Fibroblast of lung (primary cell): Measurements from ENCODE around the gene SPNS3. TPM values are rescaled to one million over a fixed set of nuclear protein-coding genes. Genes with fewer than 3 reads are reported as not detected.

Experiments
- DNase-seq, 2 donors: peaks; one replicate each; pipeline versions ENCODE4 v3.0.0 to v3.0.0-alpha.2; 2010; ENCODE audit warnings: low read depth in 2 of 2
- H2AFZ ChIP-seq: 2 replicates; pipeline ENCODE4 v1.5.1; 2012; ENCODE audit warnings: low read length, control low read depth, inconsistent platforms
- H3K27ac ChIP-seq: 2 replicates; pipeline ENCODE4 v1.5.1; 2011; ENCODE audit warnings: low read length, control low read depth; ENCODE audit not compliant: insufficient read depth
- H3K27me3 ChIP-seq: 2 replicates; pipeline ENCODE4 v1.5.1; 2011; ENCODE audit warnings: mild to moderate bottlenecking, low read length; ENCODE audit not compliant: control insufficient read depth, insufficient read depth
- H3K36me3 ChIP-seq: 2 replicates; pipeline ENCODE4 v1.5.1; 2011; ENCODE audit warnings: low read length; ENCODE audit not compliant: control insufficient read depth, insufficient read depth
- H3K4me1 ChIP-seq: 2 replicates; pipeline ENCODE4 v1.5.1; 2011; ENCODE audit warnings: low read length; ENCODE audit not compliant: control insufficient read depth, insufficient read depth; ENCODE audit errors: extremely low read depth
- H3K4me2 ChIP-seq: 2 replicates; pipeline ENCODE4 v1.5.1; 2011; ENCODE audit warnings: low read length, control low read depth; ENCODE audit not compliant: insufficient read depth; ENCODE audit errors: extremely low read depth
- H3K4me3 ChIP-seq, 4 experiments: fragments of 200-600 bp in 1 of 4; sonication (generic) in 1 of 4; replicated peaks in 1 of 4; 2 replicates each; pipeline ENCODE4 v1.5.1; 2011 to 2016; ENCODE audit warnings: low read length in 4 of 4, low read depth in 3 of 4, mild to moderate bottlenecking in 3 of 4, control low read depth in 2 of 4, inconsistent platforms in 1 of 4, mixed read lengths in 1 of 4; ENCODE audit not compliant: insufficient read depth in 1 of 4; ENCODE audit errors: control extremely low read depth in 1 of 4
- H3K79me2 ChIP-seq: 2 replicates; pipeline ENCODE4 v1.5.1; 2012; ENCODE audit warnings: mild to moderate bottlenecking, low read length, inconsistent platforms; ENCODE audit not compliant: control insufficient read depth, insufficient read depth
- H3K9ac ChIP-seq: 2 replicates; pipeline ENCODE4 v1.5.1; 2011; ENCODE audit warnings: mild to moderate bottlenecking, low read length, control low read depth; ENCODE audit not compliant: insufficient read depth
- H3K9me3 ChIP-seq: 2 replicates; pipeline ENCODE4 v1.5.1; 2012; ENCODE audit warnings: low read depth, low read length; ENCODE audit not compliant: control insufficient read depth, insufficient read depth
- H4K20me1 ChIP-seq: 2 replicates; pipeline ENCODE4 v1.5.1; 2011; ENCODE audit warnings: low read length; ENCODE audit not compliant: control insufficient read depth, insufficient read depth; ENCODE audit errors: extremely low read depth
- CTCF ChIP-seq, 2 donors: IDR thresholded peaks in 1 of 2; conservative IDR thresholded peaks in 1 of 2; 1 replicate in 1 of 2; 2 replicates in 1 of 2; pipeline ENCODE4 v1.5.1; 2011 to 2012; ENCODE audit warnings: low read length in 2 of 2, control low read depth in 1 of 2, inconsistent platforms in 1 of 2, low read depth in 1 of 2, mild to moderate bottlenecking in 1 of 2
- EZH2 ChIP-seq: IDR thresholded peaks from 2 replicates; pipeline ENCODE4 v1.5.1; 2012; ENCODE audit warnings: low read length, control low read depth, mild to moderate bottlenecking; ENCODE audit errors: missing control alignments
- polyA plus RNA-seq, 2 donors: library from polyadenylated mRNA; depleted of rRNA in 1 of 2; stranded (reverse) in 1 of 2; unstranded in 1 of 2; fragments of >200 nt; gene quantifications; 2 replicates each; pipeline ENCODE4 v1.2.1, GENCODE V29; 2011 to 2012; ENCODE audit warnings: missing spikeins in 1 of 2
- total RNA-seq: library from RNA; depleted of rRNA; stranded (reverse); fragments of >200 nt; gene quantifications from 2 replicates; pipeline ENCODE4 v1.2.1, GENCODE V29; 2014

Gene SPNS3
- total and polyA plus RNA-seq, 2 donors (not counting 1 experiment from before 2014, with no cell fraction given) = not detected

- H3K27me3 ChIP-seq = no peaks in the 10 kb centered on the region
- H4K20me1 ChIP-seq = no peaks in the 10 kb centered on the region
- H2AFZ ChIP-seq = no peak overlapping the region
- no peak overlapping the region for H3K27ac ChIP-seq
- H3K9ac ChIP-seq = no peak overlapping the region
- H3K4me1 ChIP-seq = no peaks in the 10 kb centered on the region
- no peaks in the 10 kb centered on the region for H3K36me3 ChIP-seq
- H3K9me3 ChIP-seq = no peaks in the 10 kb centered on the region
- no peak for TF ChIP-seq CTCF (conservative IDR thresholded peaks at IDR 0.05 in 1 of 2, IDR thresholded peaks at IDR 0.05 in 1 of 2; ENCODE audit: low read depth in 1 of 2, low read length in 2 of 2)
- TF ChIP-seq EZH2 = no peak
- DNase-seq = no peak
- H3K79me2 ChIP-seq = no peaks in the 10 kb centered on the region
- no peak overlapping the region for H3K4me3 ChIP-seq
- no peak overlapping the region for H3K4me2 ChIP-seq
These were observed 6.2 kb upstream of the SPNS3 start for GRCh38 chr17:4427505-4427904.

- H3K4me1 ChIP-seq = no peaks in the 10 kb centered on the region
- no peak overlapping the region for H3K4me2 ChIP-seq
- no peaks in the 10 kb centered on the region for H3K79me2 ChIP-seq
- TF ChIP-seq CTCF (conservative IDR thresholded peaks at IDR 0.05 in 1 of 2, IDR thresholded peaks at IDR 0.05 in 1 of 2; ENCODE audit: low read depth in 1 of 2, low read length in 2 of 2) (no peak), EZH2 (no peak)
- no peak overlapping the region for H3K27ac ChIP-seq
- DNase-seq = no peak
- H3K27me3 ChIP-seq = peaks cover 10% of the 10 kb centered on the region
- no peaks in the 10 kb centered on the region for H3K36me3 ChIP-seq
- H2AFZ ChIP-seq = no peak overlapping the region
- no peaks in the 10 kb centered on the region for H3K9me3 ChIP-seq
- no peak overlapping the region for H3K4me3 ChIP-seq
- H3K9ac ChIP-seq = no peak overlapping the region
- no peaks in the 10 kb centered on the region for H4K20me1 ChIP-seq
These were observed 2.6 kb downstream of the SPNS3 start for GRCh38 chr17:4436381-4436780.

- H2AFZ ChIP-seq = no peak overlapping the region
- no peaks in the 10 kb centered on the region for H3K9me3 ChIP-seq
- H3K9ac ChIP-seq = no peak overlapping the region
- H3K4me3 ChIP-seq = no peak overlapping the region
- no peaks in the 10 kb centered on the region for H3K79me2 ChIP-seq
- no peaks in the 10 kb centered on the region for H3K4me1 ChIP-seq
- no peak for TF ChIP-seq CTCF (conservative IDR thresholded peaks at IDR 0.05 in 1 of 2, IDR thresholded peaks at IDR 0.05 in 1 of 2; ENCODE audit: low read depth in 1 of 2, low read length in 2 of 2)
- no peaks in the 10 kb centered on the region for H4K20me1 ChIP-seq
- H3K4me2 ChIP-seq = no peak overlapping the region
- H3K27me3 ChIP-seq = peaks cover 10% of the 10 kb centered on the region
- H3K36me3 ChIP-seq = no peaks in the 10 kb centered on the region
- no peak overlapping the region for H3K27ac ChIP-seq
- DNase-seq = no peak
These were observed 3.1 kb downstream of the SPNS3 start for GRCh38 chr17:4436846-4437245.
